Osteocyte (in vitro differentiated cells): ENCODE results near the gene GRK6. TPM values are rescaled to one million over a fixed set of nuclear protein-coding genes. Genes with fewer than 3 reads are reported as not detected.

Source experiments
- DNase-seq: peaks from one replicate; pipeline ENCODE4 v3.0.0; 2021; ENCODE audit warnings: mixed read lengths; ENCODE audit not compliant: unreplicated experiment; ENCODE audit errors: extremely low spot score
- H3K27ac Mint-ChIP-seq: one replicate; pipeline ENCODE4 v1.8.0; 2021; ENCODE audit warnings: mild to moderate bottlenecking, mixed read lengths; ENCODE audit not compliant: unreplicated experiment
- H3K27me3 Mint-ChIP-seq: one replicate; pipeline ENCODE4 v1.8.0; 2021; ENCODE audit warnings: mixed read lengths; ENCODE audit not compliant: unreplicated experiment
- H3K36me3 Mint-ChIP-seq: one replicate; pipeline ENCODE4 v1.8.0; 2021; ENCODE audit warnings: mixed read lengths; ENCODE audit not compliant: unreplicated experiment
- H3K4me1 Mint-ChIP-seq: one replicate; pipeline ENCODE4 v1.8.0; 2021; ENCODE audit warnings: mixed read lengths; ENCODE audit not compliant: unreplicated experiment
- H3K4me3 Mint-ChIP-seq: one replicate; pipeline ENCODE4 v1.8.0; 2021; ENCODE audit warnings: mild to moderate bottlenecking, moderate library complexity, mixed read lengths; ENCODE audit not compliant: unreplicated experiment
- H3K9me3 Mint-ChIP-seq: one replicate; pipeline ENCODE4 v1.8.0; 2021; ENCODE audit warnings: mixed read lengths; ENCODE audit not compliant: unreplicated experiment
- CTCF ChIP-seq: fragments of 200-600 bp; sonication (generic); IDR thresholded peaks from 2 replicates; pipeline ENCODE4 v1.5.0; 2021; ENCODE audit warnings: antibody characterized with exemption, mild to moderate bottlenecking, moderate library complexity
- total RNA-seq: library from RNA; stranded (reverse); gene quantifications from 2 replicates; pipeline ENCODE4 v1.2.1, GENCODE V29; 2021

The GRK6 gene
- total RNA-seq, 1 donor from 2014 or later: 38.2 TPM

GRCh38 chr5:177466861-177467260 lies 40.4 kb downstream of the GRK6 start:
- Mint-ChIP-seq H3K9me3 (peaks cover 4% of the 10 kb centered on the region), H3K4me1 (peaks cover 36% of the 10 kb centered on the region), H3K4me3 (no peak overlapping the region), H3K27ac (no peak overlapping the region), H3K27me3 (no peaks in the 10 kb centered on the region), H3K36me3 (peaks cover 35% of the 10 kb centered on the region)
- TF ChIP-seq CTCF: no peak
- DNase-seq: no peak

GRCh38 chr5:177467436-177467835 lies 41.0 kb downstream of the GRK6 start:
- Mint-ChIP-seq H3K36me3 (peaks cover 35% of the 10 kb centered on the region), H3K4me1 (peaks cover 40% of the 10 kb centered on the region), H3K27ac (no peak overlapping the region), H3K9me3 (peaks cover 4% of the 10 kb centered on the region), H3K27me3 (no peaks in the 10 kb centered on the region), H3K4me3 (no peak overlapping the region)
- no peak for TF ChIP-seq CTCF
- DNase-seq: no peak

- Mint-ChIP-seq H3K27me3 (no peaks in the 10 kb centered on the region), H3K4me3 (no peak overlapping the region)
Measured at GRCh38 chr5:177468329-177468684, 41.8 kb downstream of the GRK6 start.

GRCh38 chr5:177468685-177469628 lies 42.5 kb downstream of the GRK6 start:
- Mint-ChIP-seq H3K27me3 (no peaks in the 10 kb centered on the region), H3K4me1 (peaks cover 42% of the 10 kb centered on the region), H3K27ac (peak overlapping the region; percentile 75), H3K36me3 (peaks cover 25% of the 10 kb centered on the region), H3K4me3 (peak overlapping the region; percentile 26), H3K9me3 (peaks cover 4% of the 10 kb centered on the region)
- no peak for TF ChIP-seq CTCF
- DNase-seq: no peak

More at GRCh38 chr5:177468329-177468684, 41.8 kb downstream of the GRK6 start:
- peaks cover 29% of the 10 kb centered on the region for H3K36me3 Mint-ChIP-seq
- H3K9me3 Mint-ChIP-seq: peaks cover 4% of the 10 kb centered on the region
- TF ChIP-seq CTCF: no peak
- peaks cover 40% of the 10 kb centered on the region for H3K4me1 Mint-ChIP-seq
- DNase-seq: no peak
- peak overlapping the region; percentile 52 for H3K27ac Mint-ChIP-seq

- peaks cover 4% of the 10 kb centered on the region for H3K9me3 Mint-ChIP-seq
Measured at GRCh38 chr5:177469750-177470525, 43.5 kb downstream of the GRK6 start.

More at GRCh38 chr5:177469750-177470525, 43.5 kb downstream of the GRK6 start:
- Mint-ChIP-seq H3K27ac (peak overlapping the region; percentile 75), H3K4me1 (peaks cover 45% of the 10 kb centered on the region), H3K36me3 (peaks cover 25% of the 10 kb centered on the region), H3K27me3 (no peaks in the 10 kb centered on the region), H3K4me3 (peak overlapping the region; percentile 46)
- no peak for TF ChIP-seq CTCF
- DNase-seq: no peak
